Measurements from ENCODE around the gene NHLRC4. TPM values are rescaled to one million over a fixed set of nuclear protein-coding genes. Genes with fewer than 3 reads are reported as not detected.

The NHLRC4 gene
- total RNA-seq, 2 donors from 2014 or later = 0.33 to 0.48 TPM

- Mint-ChIP-seq H3K27ac (no peak overlapping the region), H3K4me3 (no peak overlapping the region), H3K9me3 (no peaks in the 10 kb centered on the region), H3K36me3 (no peaks in the 10 kb centered on the region), H3K27me3 (no peaks in the 10 kb centered on the region), H3K4me1 (ENCODE audit: low read depth in 2 of 2) (peaks cover 4 to 13% of the 10 kb centered on the region in 2 donors)
- ATAC-seq = no peak
- no peak for DNase-seq (ENCODE audit: low spot score)
Measured at GRCh38 chr16:615122-615521, 48.3 kb downstream of the NHLRC4 start.

DNA sequence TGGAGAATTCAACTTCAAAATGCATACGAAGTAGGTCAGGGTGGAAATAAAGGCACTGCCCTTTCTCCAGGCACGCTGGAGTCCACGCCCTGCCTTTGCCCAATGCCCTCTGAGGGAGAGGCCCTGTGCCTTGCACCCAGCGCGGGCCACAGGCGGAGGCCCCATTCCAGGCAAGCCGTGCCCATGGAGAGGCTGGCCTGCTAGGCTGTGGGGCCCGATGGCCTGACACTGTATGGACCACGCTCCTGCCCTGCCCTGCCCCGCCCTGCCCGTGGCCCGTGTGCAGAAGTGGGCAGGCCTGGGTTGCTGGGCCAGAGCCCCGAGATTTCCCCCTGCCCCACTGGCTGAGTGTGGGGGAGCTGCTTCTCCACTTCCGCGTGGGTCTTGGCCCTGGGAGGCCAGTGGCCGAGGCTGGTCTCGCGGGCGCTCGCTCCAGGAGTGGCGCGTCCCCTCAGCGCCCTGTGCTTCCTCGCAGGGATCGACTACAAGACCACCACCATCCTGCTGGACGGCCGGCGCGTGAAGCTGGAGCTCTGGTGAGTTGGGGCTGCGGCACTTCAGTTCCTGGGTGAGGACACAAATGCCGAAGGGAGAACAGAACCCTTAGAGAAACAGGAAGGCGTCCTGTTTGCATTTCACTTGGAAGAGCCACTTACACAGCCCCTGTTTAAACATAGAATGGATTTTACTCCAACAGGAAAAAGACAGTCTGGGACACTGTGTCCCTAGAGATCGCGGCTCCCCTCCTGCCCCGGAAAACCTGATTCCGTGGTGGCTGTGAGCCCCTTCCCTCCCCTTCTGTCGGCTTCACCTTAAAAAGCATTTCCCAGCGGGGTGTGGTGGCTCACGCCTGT lies 50.2 kb downstream of the NHLRC4 start:
- no peak for ATAC-seq
- no peak overlapping the region for H3K27ac Mint-ChIP-seq
- H3K4me3 Mint-ChIP-seq = no peak overlapping the region
- no peaks in the 10 kb centered on the region for H3K9me3 Mint-ChIP-seq
- no peaks in the 10 kb centered on the region for H3K36me3 Mint-ChIP-seq
- peaks cover 0 to 8% of the 10 kb centered on the region in 2 donors for H3K4me1 Mint-ChIP-seq (ENCODE audit: low read depth in 2 of 2)
- no peak for DNase-seq (ENCODE audit: low spot score)
- H3K27me3 Mint-ChIP-seq = no peaks in the 10 kb centered on the region

DNA sequence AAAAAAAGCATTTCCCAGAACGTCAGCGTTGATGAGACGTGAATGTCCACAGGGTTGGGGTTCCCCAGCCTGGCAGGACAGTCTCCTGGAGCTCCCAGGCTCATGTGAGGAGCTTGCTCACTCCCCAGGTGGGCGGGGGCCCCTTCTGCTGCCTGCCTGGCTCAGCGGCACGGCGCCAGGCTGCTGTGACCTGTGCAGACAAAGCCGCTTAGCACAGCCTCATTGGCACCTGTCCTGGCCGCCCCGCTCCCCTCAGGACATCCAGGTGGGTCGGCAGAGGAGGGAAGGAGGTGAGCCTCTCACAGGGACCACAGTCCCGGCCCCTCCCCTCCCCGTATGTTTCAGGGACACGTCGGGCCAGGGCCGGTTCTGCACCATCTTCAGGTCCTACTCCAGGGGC lies 51.0 kb downstream of the NHLRC4 start:
- Mint-ChIP-seq H3K4me1 (ENCODE audit: low read depth in 2 of 2) (peaks cover 0 to 8% of the 10 kb centered on the region in 2 donors), H3K4me3 (no peak overlapping the region), H3K27ac (no peak overlapping the region), H3K36me3 (no peaks in the 10 kb centered on the region), H3K27me3 (no peaks in the 10 kb centered on the region), H3K9me3 (no peaks in the 10 kb centered on the region)
- DNase-seq (ENCODE audit: low spot score) = no peak
- no peak for ATAC-seq

Other genes with a start within 250 kb of the NHLRC4 start
- 10 to 100 TPM; 20.1 to 29.1 TPM for gene AXIN1, start 214.3 kb upstream of the NHLRC4 start, total RNA-seq
- gene MRPL28, start 196.5 kb upstream of the NHLRC4 start, total RNA-seq = 10 to 100 TPM; 80.6 to 98.6 TPM
- gene PGAP6, start 185.0 kb upstream of the NHLRC4 start, total RNA-seq = 10 to 100 TPM; 39.4 to 46.8 TPM
- 1 to 10 TPM; 2.7 to 9.1 TPM for gene NME4, start 169.8 kb upstream of the NHLRC4 start, total RNA-seq
- 10 to 100 TPM in 1 of 2 donors, 1 to 10 TPM in 1; 4.5 to 28.6 TPM for gene DECR2, start 165.1 kb upstream of the NHLRC4 start, total RNA-seq
- 10 to 100 TPM; 21.9 to 53.4 TPM for gene RAB11FIP3, start 141.4 kb upstream of the NHLRC4 start, total RNA-seq
- 100 to 1,000 TPM; 139 to 201 TPM for gene CAPN15, start 39.3 kb upstream of the NHLRC4 start, total RNA-seq
- gene PRR35, start 6.6 kb upstream of the NHLRC4 start, total RNA-seq = under 1 TPM; 0.12 to 0.64 TPM
- 10 to 100 TPM; 27.6 to 60.9 TPM for gene PIGQ, start 3.0 kb downstream of the NHLRC4 start, total RNA-seq
- gene RAB40C, start 23.1 kb downstream of the NHLRC4 start, total RNA-seq = 10 to 100 TPM; 16.7 to 18.7 TPM
- gene WFIKKN1, start 64.0 kb downstream of the NHLRC4 start, total RNA-seq = 1 to 10 TPM in 1 of 2 donors, under 1 TPM in 1; 0.75 to 1.1 TPM
- 100 to 1,000 TPM in 1 of 2 donors, 10 to 100 TPM in 1; 93.7 to 115 TPM for gene METTL26, start 69.3 kb downstream of the NHLRC4 start, total RNA-seq
- gene MCRIP2, start 74.8 kb downstream of the NHLRC4 start, total RNA-seq = 10 to 100 TPM; 29.5 to 57.7 TPM
- gene WDR90, start 82.4 kb downstream of the NHLRC4 start, total RNA-seq = 100 to 1,000 TPM in 1 of 2 donors, 10 to 100 TPM in 1; 49.7 to 130 TPM
- gene RHOT2, start 101.1 kb downstream of the NHLRC4 start, total RNA-seq = 100 to 1,000 TPM; 171 to 259 TPM
- gene RHBDL1, start 108.7 kb downstream of the NHLRC4 start, total RNA-seq = 1 to 10 TPM; 1.0 to 1.5 TPM
- 100 to 1,000 TPM in 1 of 2 donors, 10 to 100 TPM in 1; 95.0 to 172 TPM for gene STUB1, start 113.4 kb downstream of the NHLRC4 start, total RNA-seq
- gene JMJD8, start 117.3 kb downstream of the NHLRC4 start, total RNA-seq = 10 to 100 TPM; 31.2 to 53.4 TPM
- 10 to 100 TPM; 15.7 to 25.0 TPM for gene WDR24, start 123.4 kb downstream of the NHLRC4 start, total RNA-seq
- under 1 TPM in 1 of 2 donors, not detected in 1; 0.26 TPM for gene FBXL16, start 138.8 kb downstream of the NHLRC4 start, total RNA-seq
- 10 to 100 TPM; 21.0 to 34.9 TPM for gene METRN, start 148.1 kb downstream of the NHLRC4 start, total RNA-seq
- 10 to 100 TPM; 29.1 to 37.9 TPM for gene ANTKMT, start 154.1 kb downstream of the NHLRC4 start, total RNA-seq
- gene CCDC78, start 159.4 kb downstream of the NHLRC4 start, total RNA-seq = 1 to 10 TPM; 3.1 to 6.4 TPM
- gene HAGHL, start 160.1 kb downstream of the NHLRC4 start, total RNA-seq = 10 to 100 TPM in 1 of 2 donors, 1 to 10 TPM in 1; 5.4 to 15.3 TPM
- gene CIAO3, start 174.0 kb downstream of the NHLRC4 start, total RNA-seq = 10 to 100 TPM; 26.9 to 54.0 TPM
- not detected for gene MSLN, start 193.7 kb downstream of the NHLRC4 start, total RNA-seq
- gene RPUSD1, start 221.4 kb downstream of the NHLRC4 start, total RNA-seq = 10 to 100 TPM; 38.2 to 79.3 TPM
- gene CHTF18, start 221.6 kb downstream of the NHLRC4 start, total RNA-seq = 100 to 1,000 TPM in 1 of 2 donors, 10 to 100 TPM in 1; 70.7 to 210 TPM
- gene GNG13, start 233.7 kb downstream of the NHLRC4 start, total RNA-seq = not detected